Osteoblast (primary cell): ENCODE measurements around the gene RHOT2. TPM values are rescaled to one million over a fixed set of nuclear protein-coding genes. Genes with fewer than 3 reads are reported as not detected.
A peak's percentile ranks its signal among the peaks of the same experiment; 100 is the strongest.

Experiments used
- DNase-seq: peaks from one replicate; pipeline ENCODE4 v3.0.0; 2011; ENCODE audit warnings: low spot score, mixed read lengths; ENCODE audit not compliant: insufficient read length; ENCODE audit errors: missing footprints
- H2AFZ ChIP-seq: 2 replicates; pipeline ENCODE4 v1.6.0; 2011; ENCODE audit warnings: mild to moderate bottlenecking, low read length
- H3K27ac ChIP-seq: 2 replicates; pipeline ENCODE4 v1.5.1; 2011; ENCODE audit warnings: mild to moderate bottlenecking, low read depth, low read length, moderate library complexity
- H3K27me3 ChIP-seq: 2 replicates; pipeline ENCODE4 v1.6.0; 2012; ENCODE audit warnings: mild to moderate bottlenecking, control low read depth, inconsistent platforms, low read length, moderate library complexity; ENCODE audit not compliant: insufficient read depth
- H3K36me3 ChIP-seq: 2 replicates; pipeline ENCODE4 v1.5.1; 2011; ENCODE audit warnings: mild to moderate bottlenecking, low read length, control low read depth, moderate library complexity; ENCODE audit not compliant: insufficient read depth
- H3K4me1 ChIP-seq: 2 replicates; pipeline ENCODE4 v1.5.1; 2011; ENCODE audit warnings: mild to moderate bottlenecking, low read length, control low read depth, moderate library complexity; ENCODE audit not compliant: insufficient read depth
- H3K4me2 ChIP-seq: 2 replicates; pipeline ENCODE4 v1.6.0; 2011; ENCODE audit warnings: mild to moderate bottlenecking, low read length; ENCODE audit not compliant: insufficient read depth
- H3K4me3 ChIP-seq: fragments of 200-600 bp; sonication (generic); 3 replicates; pipeline ENCODE4 v1.5.1; 2012; ENCODE audit warnings: mild to moderate bottlenecking, low read length, inconsistent platforms; ENCODE audit not compliant: insufficient read depth
- H3K79me2 ChIP-seq: 2 replicates; pipeline ENCODE4 v1.6.0; 2012; ENCODE audit warnings: mild to moderate bottlenecking, low read length, control low read depth, inconsistent platforms; ENCODE audit not compliant: insufficient read depth
- H3K9me3 ChIP-seq: 2 replicates; pipeline ENCODE4 v1.5.1; 2011; ENCODE audit warnings: low read depth, low read length, control low read depth
- H4K20me1 ChIP-seq: 2 replicates; pipeline ENCODE4 v1.6.0; 2012; ENCODE audit warnings: mild to moderate bottlenecking, low read length, control low read depth; ENCODE audit not compliant: insufficient read depth
- CTCF ChIP-seq: IDR thresholded peaks from 2 replicates; pipeline ENCODE4 v1.5.1; 2011; ENCODE audit warnings: mild to moderate bottlenecking, low read depth, low read length, moderate library complexity; ENCODE audit errors: extremely low read depth
- total RNA-seq: library from RNA; depleted of rRNA; stranded (reverse); fragments of >200 nt; gene quantifications from 2 replicates; pipeline ENCODE4 v1.2.3, GENCODE V29; 2012

RHOT2 gene
- total RNA-seq, 1 donor: 42.0 TPM

GRCh38 chr16:718922-719321 is 51.0 kb downstream of the RHOT2 start:
- no peak overlapping the region for H2AFZ ChIP-seq
- H4K20me1 ChIP-seq: peaks cover 12% of the 10 kb centered on the region
- no peaks in the 10 kb centered on the region for H3K9me3 ChIP-seq
- H3K79me2 ChIP-seq: peaks cover 6% of the 10 kb centered on the region
- H3K27ac ChIP-seq: no peak overlapping the region
- H3K4me3 ChIP-seq: no peak overlapping the region
- no peaks in the 10 kb centered on the region for H3K36me3 ChIP-seq
- TF ChIP-seq CTCF: no peak
- no peak overlapping the region for H3K4me2 ChIP-seq
- H3K4me1 ChIP-seq: peaks cover 23% of the 10 kb centered on the region
- H3K27me3 ChIP-seq: no peaks in the 10 kb centered on the region
- DNase-seq: no peak

- no peaks in the 10 kb centered on the region for H3K36me3 ChIP-seq
- H3K9me3 ChIP-seq: no peaks in the 10 kb centered on the region
- peak overlapping the region; percentile 87 for H3K4me2 ChIP-seq
- H3K4me1 ChIP-seq: peaks cover 20% of the 10 kb centered on the region
- peak overlapping the region; percentile 37 for H3K27ac ChIP-seq
- peak overlapping the region; percentile 84 for H3K4me3 ChIP-seq
- peaks cover 6% of the 10 kb centered on the region for H3K79me2 ChIP-seq
- DNase-seq: no peak
- H3K27me3 ChIP-seq: no peaks in the 10 kb centered on the region
- no peak overlapping the region for H2AFZ ChIP-seq
- TF ChIP-seq CTCF: no peak
- H4K20me1 ChIP-seq: peaks cover 12% of the 10 kb centered on the region
Measured at GRCh38 chr16:719815-720446, 52.0 kb downstream of the RHOT2 start.

GRCh38 chr16:720447-720989 is 52.6 kb downstream of the RHOT2 start:
- H4K20me1 ChIP-seq: peaks cover 12% of the 10 kb centered on the region
- no peaks in the 10 kb centered on the region for H3K36me3 ChIP-seq
- TF ChIP-seq CTCF: peak; percentile 16
- H3K27me3 ChIP-seq: no peaks in the 10 kb centered on the region
- H2AFZ ChIP-seq: peak overlapping the region; percentile 76
- peak overlapping the region; percentile 87 for H3K4me2 ChIP-seq
- peaks cover 6% of the 10 kb centered on the region for H3K79me2 ChIP-seq
- peak overlapping the region; percentile 37 for H3K27ac ChIP-seq
- H3K9me3 ChIP-seq: no peaks in the 10 kb centered on the region
- H3K4me1 ChIP-seq: peaks cover 20% of the 10 kb centered on the region
- peak overlapping the region; percentile 84 for H3K4me3 ChIP-seq
- DNase-seq: peak; percentile 99

GRCh38 chr16:720990-721764 is 53.2 kb downstream of the RHOT2 start, which contains the start of gene ANTKMT:
ANTKMT (plus strand) TSS chr16:721146; CDS start chr16:721275, 129 bp downstream.
- TF ChIP-seq CTCF: no peak
- H4K20me1 ChIP-seq: peaks cover 12% of the 10 kb centered on the region
- H3K4me3 ChIP-seq: peak within 1 kb of the TSS; percentile 84
- peak within 1 kb of the TSS; percentile 87 for H3K4me2 ChIP-seq
- H3K27me3 ChIP-seq: no peaks in the 10 kb centered on the region
- DNase-seq: peak; percentile 100
- H3K27ac ChIP-seq: peak within 1 kb of the TSS; percentile 37
- peak within 1 kb of the TSS; percentile 76 for H2AFZ ChIP-seq
- peaks cover 15% of the 10 kb centered on the region for H3K4me1 ChIP-seq
- H3K36me3 ChIP-seq: no peaks in the 10 kb centered on the region
- no peaks in the 10 kb centered on the region for H3K9me3 ChIP-seq
- H3K79me2 ChIP-seq: peaks cover 5% of the 10 kb centered on the region
